ENCODE results near the gene ESYT2. TPM values are rescaled to one million over a fixed set of nuclear protein-coding genes. Genes with fewer than 3 reads are reported as not detected.

Gene ESYT2
- total and polyA plus RNA-seq, 7 donors: 27.5 to 63.4 (median 44.0) TPM

GRCh38 chr7:158758586-158759244 lies 70.6 kb downstream of the ESYT2 start:
- Histone ChIP-seq H3K36me3 (ENCODE audit: insufficient read depth in 1 of 2, low read depth in 1 of 2) (peaks cover 12 to 96% of the 10 kb centered on the region in 2 donors), H3K27me3 (ENCODE audit: insufficient read depth in 3 of 3, low read length in 2 of 3) (no peaks in the 10 kb centered on the region), H3K4me1 (no peaks in the 10 kb centered on the region), H3K27ac (no peak overlapping the region), H3K4me3 (no peak overlapping the region), H3K9me3 (no peaks in the 10 kb centered on the region)
- WGBS, 3 donors: 93 to 97% (median 93%) methylated on average over 16 of the region's 16 CpGs
- intact Hi-C loops (cut with DNase I): no loop called here
- DNase-seq (no peak), ATAC-seq (no peak)
- TF ChIP-seq CTCF (IDR thresholded peaks at IDR 0.05): no peak

- DNase-seq (no peak), ATAC-seq (no peak)
- Histone ChIP-seq H3K27me3 (ENCODE audit: insufficient read depth in 3 of 3, low read length in 2 of 3) (no peaks in the 10 kb centered on the region), H3K4me1 (no peaks in the 10 kb centered on the region), H3K4me3 (no peak overlapping the region), H3K36me3 (ENCODE audit: insufficient read depth in 1 of 2, low read depth in 1 of 2) (peaks cover 12 to 95% of the 10 kb centered on the region in 2 donors), H3K9me3 (no peaks in the 10 kb centered on the region), H3K27ac (no peak overlapping the region)
- WGBS, 3 donors: 94 to 96% (median 95%) methylated on average over 16 of the region's 16 CpGs
- intact Hi-C loops (cut with DNase I): no loop called here
- TF ChIP-seq CTCF (IDR thresholded peaks at IDR 0.05): no peak
These were observed 71.8 kb downstream of the ESYT2 start for GRCh38 chr7:158757404-158757989.

GRCh38 chr7:158754746-158755444 lies 74.4 kb downstream of the ESYT2 start:
- ATAC-seq (no peak), DNase-seq (no peak)
- Histone ChIP-seq H3K27me3 (ENCODE audit: insufficient read depth in 3 of 3, low read length in 2 of 3) (no peaks in the 10 kb centered on the region), H3K36me3 (ENCODE audit: insufficient read depth in 1 of 2, low read depth in 1 of 2) (peaks cover 8 to 82% of the 10 kb centered on the region in 2 donors), H3K4me1 (no peaks in the 10 kb centered on the region), H3K9me3 (no peaks in the 10 kb centered on the region), H3K4me3 (no peak overlapping the region), H3K27ac (no peak overlapping the region)
- no peak for TF ChIP-seq CTCF (IDR thresholded peaks at IDR 0.05)
- 78 to 87% (median 82%) methylated on average over 11 of the region's 11 CpGs for WGBS, 3 donors
- intact Hi-C loops (cut with DNase I): no loop called here

- intact Hi-C loops (cut with DNase I): no loop called here
- Histone ChIP-seq H3K4me3 (no peak overlapping the region), H3K27ac (no peak overlapping the region), H3K36me3 (ENCODE audit: insufficient read depth in 1 of 2, low read depth in 1 of 2) (peaks cover 5 to 82% of the 10 kb centered on the region in 2 donors), H3K27me3 (ENCODE audit: insufficient read depth in 3 of 3, low read length in 2 of 3) (no peaks in the 10 kb centered on the region), H3K4me1 (no peaks in the 10 kb centered on the region), H3K9me3 (no peaks in the 10 kb centered on the region)
- no peak for DNase-seq
- no peak for ATAC-seq
- no peak for TF ChIP-seq CTCF (IDR thresholded peaks at IDR 0.05)
- 93 to 96% (median 94%) methylated on average over 5 of the region's 5 CpGs for WGBS, 3 donors
These were observed 75.4 kb downstream of the ESYT2 start for GRCh38 chr7:158753900-158754299.

All from psoas muscle (tissue), 8 donors.